Measurements from ENCODE around the gene MRPL28.
"Not testable (repeated sequence)": the region's sequence is repeated elsewhere in the genome, so short reads cannot be mapped to it uniquely, and the experiment has no call there.

MRPL28 gene

GRCh38 chr16:381789-382717 is 11.7 kb upstream of the MRPL28 start, which contains the start of gene PGAP6:
PGAP6 (minus strand) TSS chr16:381978; CDS start chr16:381821, 157 bp downstream.
- in situ Hi-C loops (cut with MboI; ENCODE audit: low sequenced_read_pairs), result no loop called here
- Histone ChIP-seq H3K4me1 (no peaks in the 10 kb centered on the region; the same call in 1 of the 2 replicates), H3K36me3 (replicated peaks) (0 out of 2 replicates have a peak, but pooled peaks cover under 1% of the 10 kb centered on the region), H3K27me3 (ENCODE audit: low read depth) (no peaks in the 10 kb centered on the region), H3K9me3 (no peaks in the 10 kb centered on the region), H3K4me3 (peak within 1 kb of the TSS; percentile 76)
- DNase-seq (ENCODE audit: low spot score in 2 of 2), result peak in 1 of 2 experiments; percentile 78

GRCh38 chr16:381012-381788 is 10.9 kb upstream of the MRPL28 start:
- H3K9me3 ChIP-seq, result no peaks in the 10 kb centered on the region
- in situ Hi-C loops (cut with MboI; ENCODE audit: low sequenced_read_pairs), result no loop called here
- H3K27me3 ChIP-seq (ENCODE audit: low read depth), result no peaks in the 10 kb centered on the region
- H3K4me1 ChIP-seq, result no peaks in the 10 kb centered on the region; the same call in 1 of the 2 replicates
- H3K4me3 ChIP-seq, result peak overlapping the region; percentile 76
- 0 out of 2 replicates have a peak, but pooled peaks cover 6% of the 10 kb centered on the region for H3K36me3 ChIP-seq (replicated peaks)
- peak in 1 of 2 experiments; percentile 56 for DNase-seq (ENCODE audit: low spot score in 2 of 2)

GRCh38 chr16:380762-381011 is 10.3 kb upstream of the MRPL28 start:
- Histone ChIP-seq H3K36me3 (replicated peaks) (0 out of 2 replicates have a peak, but pooled peaks cover 6% of the 10 kb centered on the region), H3K9me3 (no peaks in the 10 kb centered on the region), H3K27me3 (ENCODE audit: low read depth) (no peaks in the 10 kb centered on the region), H3K4me1 (no peaks in the 10 kb centered on the region; the same call in 1 of the 2 replicates), H3K4me3 (peak overlapping the region; percentile 76)
- DNase-seq (ENCODE audit: low spot score in 2 of 2), result no peak
- in situ Hi-C loops (cut with MboI; ENCODE audit: low sequenced_read_pairs), result no loop called here

- no peaks in the 10 kb centered on the region for H3K27me3 ChIP-seq (ENCODE audit: low read depth)
- H3K4me1 ChIP-seq, result no peaks in the 10 kb centered on the region; the same call in 1 of the 2 replicates
- in situ Hi-C loops (cut with MboI; ENCODE audit: low sequenced_read_pairs), result no loop called here
- peaks cover 6% of the 10 kb centered on the region; the same call in 1 of the 2 replicates for H3K36me3 ChIP-seq (replicated peaks)
- no peak for DNase-seq (ENCODE audit: low spot score in 2 of 2)
- H3K4me3 ChIP-seq, result peak overlapping the region; percentile 76; the same call in 1 of the 2 replicates
- no peaks in the 10 kb centered on the region for H3K9me3 ChIP-seq
Observed at GRCh38 chr16:379961-380761, 9.8 kb upstream of the MRPL28 start.

- H3K27me3 ChIP-seq (ENCODE audit: low read depth), result no peaks in the 10 kb centered on the region
- in situ Hi-C loops (cut with MboI; ENCODE audit: low sequenced_read_pairs), result no loop called here
- H3K9me3 ChIP-seq, result no peaks in the 10 kb centered on the region
- H3K4me3 ChIP-seq, result no peak overlapping the region
- peaks cover 12% of the 10 kb centered on the region for H3K36me3 ChIP-seq (replicated peaks)
- H3K4me1 ChIP-seq, result no peaks in the 10 kb centered on the region; the same call in 1 of the 2 replicates
- DNase-seq (ENCODE audit: low spot score in 2 of 2), result no peak
Observed at GRCh38 chr16:379183-379960, 9.0 kb upstream of the MRPL28 start.

- no peak for DNase-seq (ENCODE audit: low spot score in 2 of 2)
- H3K9me3 ChIP-seq, result no peaks in the 10 kb centered on the region
- peaks cover 12% of the 10 kb centered on the region for H3K36me3 ChIP-seq (replicated peaks)
- no peaks in the 10 kb centered on the region; the same call in 1 of the 2 replicates for H3K4me1 ChIP-seq
- in situ Hi-C loops (cut with MboI; ENCODE audit: low sequenced_read_pairs), result no loop called here
- H3K4me3 ChIP-seq, result no peak overlapping the region
- H3K27me3 ChIP-seq (ENCODE audit: low read depth), result no peaks in the 10 kb centered on the region
Observed at GRCh38 chr16:378821-379182, 8.5 kb upstream of the MRPL28 start.

GRCh38 chr16:378113-378820 is 7.9 kb upstream of the MRPL28 start:
- H3K36me3 ChIP-seq (replicated peaks), result peaks cover 12% of the 10 kb centered on the region
- H3K9me3 ChIP-seq; H3K27me3 ChIP-seq (ENCODE audit: low read depth); H3K4me3 ChIP-seq; in situ Hi-C loops (cut with MboI; ENCODE audit: low sequenced_read_pairs); H3K4me1 ChIP-seq; DNase-seq (ENCODE audit: low spot score in 2 of 2): not testable (repeated sequence)

GRCh38 chr16:377419-377951 is 7.1 kb upstream of the MRPL28 start:
- Histone ChIP-seq H3K4me1 (no peaks in the 10 kb centered on the region; the same call in 1 of the 2 replicates), H3K36me3 (replicated peaks) (peaks cover 12% of the 10 kb centered on the region), H3K9me3 (no peaks in the 10 kb centered on the region), H3K27me3 (ENCODE audit: low read depth) (no peaks in the 10 kb centered on the region), H3K4me3 (no peak overlapping the region)
- in situ Hi-C loops (cut with MboI; ENCODE audit: low sequenced_read_pairs), result no loop called here
- no peak for DNase-seq (ENCODE audit: low spot score in 2 of 2)

- H3K4me1 ChIP-seq, result no peaks in the 10 kb centered on the region; the same call in 1 of the 2 replicates
- no peaks in the 10 kb centered on the region for H3K9me3 ChIP-seq
- DNase-seq (ENCODE audit: low spot score in 2 of 2), result no peak
- in situ Hi-C loops (cut with MboI; ENCODE audit: low sequenced_read_pairs), result no loop called here
- H3K36me3 ChIP-seq (replicated peaks), result peaks cover 12% of the 10 kb centered on the region
- H3K4me3 ChIP-seq, result no peak overlapping the region
- no peaks in the 10 kb centered on the region for H3K27me3 ChIP-seq (ENCODE audit: low read depth)
Observed at GRCh38 chr16:376817-377418, 6.6 kb upstream of the MRPL28 start.

- no peaks in the 10 kb centered on the region; the same call in 1 of the 2 replicates for H3K4me1 ChIP-seq
- H3K27me3 ChIP-seq (ENCODE audit: low read depth), result no peaks in the 10 kb centered on the region
- H3K4me3 ChIP-seq, result no peak overlapping the region
- H3K36me3 ChIP-seq (replicated peaks), result peaks cover 12% of the 10 kb centered on the region
- in situ Hi-C loops (cut with MboI; ENCODE audit: low sequenced_read_pairs), result no loop called here
- no peaks in the 10 kb centered on the region for H3K9me3 ChIP-seq
- DNase-seq (ENCODE audit: low spot score in 2 of 2), result no peak
Observed at GRCh38 chr16:375927-376816, 5.8 kb upstream of the MRPL28 start.

GRCh38 chr16:375212-375611 is 4.9 kb upstream of the MRPL28 start:
- in situ Hi-C loops (cut with MboI; ENCODE audit: low sequenced_read_pairs), result no loop called here
- Histone ChIP-seq H3K4me1 (no peaks in the 10 kb centered on the region), H3K9me3 (no peaks in the 10 kb centered on the region), H3K27me3 (ENCODE audit: low read depth) (no peaks in the 10 kb centered on the region), H3K4me3 (no peak overlapping the region), H3K36me3 (replicated peaks) (peaks cover 12% of the 10 kb centered on the region)
- no peak for DNase-seq (ENCODE audit: low spot score in 2 of 2)
